Tibial nerve (tissue), 4 donors: ENCODE results near the gene CAPN11.

Experiments used
- CTCF ChIP-seq, 5 experiments: fragments of 200-600 bp in 3 of 5; fragments of 450-650 bp in 2 of 5; sonication (generic) in 3 of 5; IDR thresholded peaks; one replicate each; pipeline ENCODE4 v1.5.1; 2016 to 2019; ENCODE audit warnings: antibody characterized with exemption in 5 of 5, mild to moderate bottlenecking in 3 of 5, moderate library complexity in 2 of 5
- EP300 ChIP-seq, 2 donors: sonication (generic); formaldehyde crosslinking; IDR thresholded peaks; one replicate each; pipeline ENCODE4 v1.6.1; 2017; ENCODE audit warnings: antibody characterized with exemption in 2 of 2, mild to moderate bottlenecking in 1 of 2
- POLR2A ChIP-seq, 2 donors: fragments of 450-650 bp; IDR thresholded peaks; one replicate each; pipeline ENCODE4 v1.6.1; 2017; ENCODE audit warnings: antibody characterized with exemption in 2 of 2, mild to moderate bottlenecking in 2 of 2, moderate library complexity in 2 of 2

GRCh38 chr6:44186635-44187025 is 28.0 kb downstream of the CAPN11 start:
- TF ChIP-seq CTCF (IDR thresholded peaks at IDR 0.05), result no peak
- TF ChIP-seq EP300 (IDR thresholded peaks at IDR 0.05), result no peak
- TF ChIP-seq POLR2A (IDR thresholded peaks at IDR 0.05), result no peak
